ENCODE results near the gene TJP2. TPM values are rescaled to one million over a fixed set of nuclear protein-coding genes. Genes with fewer than 3 reads are reported as not detected.

Gene TJP2
- total RNA-seq, 1 experiment from 2014 or later: 155 TPM

DNA sequence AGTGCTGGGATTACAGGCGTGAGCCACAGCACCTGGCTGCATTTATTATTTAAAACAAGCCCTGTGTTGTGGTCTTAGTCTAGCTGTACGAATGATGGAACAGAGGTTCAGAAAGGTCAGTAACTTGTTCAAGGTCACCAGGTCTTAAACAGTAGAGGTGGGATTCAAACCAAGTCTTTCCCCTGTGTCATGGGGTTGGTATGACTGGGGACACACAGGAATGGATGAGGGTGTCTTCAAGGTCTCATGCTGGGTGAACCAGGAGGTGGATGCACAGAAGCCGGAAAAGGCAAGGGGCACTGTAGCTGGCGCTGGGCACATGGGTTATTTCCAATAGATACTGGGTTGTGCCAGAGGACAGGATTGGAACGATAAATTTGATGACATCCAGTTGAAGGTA lies 32.2 kb upstream of the TJP2 start:
- peak overlapping the region; percentile 70 for H3K27ac Mint-ChIP-seq
- ChIA-PET CTCF (no interaction called here), POLR2A (interaction anchor here (0.6 kb wide), 1 partner anchor 17 kb away, joined by 3 read pairs; no protein-coding TSS in a partner anchor)
- no peak for TF ChIP-seq NFE2L1 (CRISPR knock-in tag; IDR thresholded peaks at IDR 0.05)
- no peak for TF ChIP-seq ATF1 (CRISPR knock-in tag; IDR thresholded peaks at IDR 0.05)
- no peak for TF ChIP-seq NR3C1 (CRISPR knock-in tag; conservative IDR thresholded peaks at IDR 0.05; ENCODE audit: low read depth)
- TF ChIP-seq FOXK1 (CRISPR knock-in tag; IDR thresholded peaks at IDR 0.05): no peak
- TF ChIP-seq SMAD3 (CRISPR knock-in tag; IDR thresholded peaks at IDR 0.05; ENCODE audit: borderline replicate concordance): no peak
- no peak for TF ChIP-seq SP1 (CRISPR knock-in tag; conservative IDR thresholded peaks at IDR 0.05)
- TF ChIP-seq, protein P1, sequence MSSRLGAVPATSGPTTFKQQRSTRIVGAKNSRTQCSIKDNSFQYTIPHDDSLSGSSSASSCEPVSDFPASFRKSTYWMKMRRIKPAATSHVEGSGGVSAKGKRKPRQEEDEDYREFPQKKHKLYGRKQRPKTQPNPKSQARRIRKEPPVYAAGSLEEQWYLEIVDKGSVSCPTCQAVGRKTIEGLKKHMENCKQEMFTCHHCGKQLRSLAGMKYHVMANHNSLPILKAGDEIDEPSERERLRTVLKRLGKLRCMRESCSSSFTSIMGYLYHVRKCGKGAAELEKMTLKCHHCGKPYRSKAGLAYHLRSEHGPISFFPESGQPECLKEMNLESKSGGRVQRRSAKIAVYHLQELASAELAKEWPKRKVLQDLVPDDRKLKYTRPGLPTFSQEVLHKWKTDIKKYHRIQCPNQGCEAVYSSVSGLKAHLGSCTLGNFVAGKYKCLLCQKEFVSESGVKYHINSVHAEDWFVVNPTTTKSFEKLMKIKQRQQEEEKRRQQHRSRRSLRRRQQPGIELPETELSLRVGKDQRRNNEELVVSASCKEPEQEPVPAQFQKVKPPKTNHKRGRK (CRISPR knock-in tag; IDR thresholded peaks at IDR 0.05; ENCODE audit: borderline replicate concordance): no peak
- no peak for TF ChIP-seq ETV6 (CRISPR knock-in tag; IDR thresholded peaks at IDR 0.05)
- no peak for TF ChIP-seq ZNF219 (CRISPR knock-in tag; IDR thresholded peaks at IDR 0.05; ENCODE audit: borderline replicate concordance)
- TF ChIP-seq, protein P2, sequence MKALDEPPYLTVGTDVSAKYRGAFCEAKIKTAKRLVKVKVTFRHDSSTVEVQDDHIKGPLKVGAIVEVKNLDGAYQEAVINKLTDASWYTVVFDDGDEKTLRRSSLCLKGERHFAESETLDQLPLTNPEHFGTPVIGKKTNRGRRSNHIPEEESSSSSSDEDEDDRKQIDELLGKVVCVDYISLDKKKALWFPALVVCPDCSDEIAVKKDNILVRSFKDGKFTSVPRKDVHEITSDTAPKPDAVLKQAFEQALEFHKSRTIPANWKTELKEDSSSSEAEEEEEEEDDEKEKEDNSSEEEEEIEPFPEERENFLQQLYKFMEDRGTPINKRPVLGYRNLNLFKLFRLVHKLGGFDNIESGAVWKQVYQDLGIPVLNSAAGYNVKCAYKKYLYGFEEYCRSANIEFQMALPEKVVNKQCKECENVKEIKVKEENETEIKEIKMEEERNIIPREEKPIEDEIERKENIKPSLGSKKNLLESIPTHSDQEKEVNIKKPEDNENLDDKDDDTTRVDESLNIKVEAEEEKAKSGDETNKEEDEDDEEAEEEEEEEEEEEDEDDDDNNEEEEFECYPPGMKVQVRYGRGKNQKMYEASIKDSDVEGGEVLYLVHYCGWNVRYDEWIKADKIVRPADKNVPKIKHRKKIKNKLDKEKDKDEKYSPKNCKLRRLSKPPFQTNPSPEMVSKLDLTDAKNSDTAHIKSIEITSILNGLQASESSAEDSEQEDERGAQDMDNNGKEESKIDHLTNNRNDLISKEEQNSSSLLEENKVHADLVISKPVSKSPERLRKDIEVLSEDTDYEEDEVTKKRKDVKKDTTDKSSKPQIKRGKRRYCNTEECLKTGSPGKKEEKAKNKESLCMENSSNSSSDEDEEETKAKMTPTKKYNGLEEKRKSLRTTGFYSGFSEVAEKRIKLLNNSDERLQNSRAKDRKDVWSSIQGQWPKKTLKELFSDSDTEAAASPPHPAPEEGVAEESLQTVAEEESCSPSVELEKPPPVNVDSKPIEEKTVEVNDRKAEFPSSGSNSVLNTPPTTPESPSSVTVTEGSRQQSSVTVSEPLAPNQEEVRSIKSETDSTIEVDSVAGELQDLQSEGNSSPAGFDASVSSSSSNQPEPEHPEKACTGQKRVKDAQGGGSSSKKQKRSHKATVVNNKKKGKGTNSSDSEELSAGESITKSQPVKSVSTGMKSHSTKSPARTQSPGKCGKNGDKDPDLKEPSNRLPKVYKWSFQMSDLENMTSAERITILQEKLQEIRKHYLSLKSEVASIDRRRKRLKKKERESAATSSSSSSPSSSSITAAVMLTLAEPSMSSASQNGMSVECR (CRISPR knock-in tag; IDR thresholded peaks at IDR 0.05; ENCODE audit: borderline replicate concordance): no peak
- TF ChIP-seq ZNF263 (CRISPR knock-in tag; IDR thresholded peaks at IDR 0.05; ENCODE audit: low read depth): no peak
- no peak for TF ChIP-seq ZNF138 (CRISPR knock-in tag; conservative IDR thresholded peaks at IDR 0.05)
- TF ChIP-seq RELA (CRISPR knock-in tag; IDR thresholded peaks at IDR 0.05; ENCODE audit: borderline replicate concordance): no peak
- no peak for TF ChIP-seq ZNF317 (CRISPR knock-in tag; IDR thresholded peaks at IDR 0.05; ENCODE audit: borderline replicate concordance, low read depth)
- no peak for TF ChIP-seq ZNF121 (CRISPR knock-in tag; IDR thresholded peaks at IDR 0.05)
- TF ChIP-seq, protein P3, sequence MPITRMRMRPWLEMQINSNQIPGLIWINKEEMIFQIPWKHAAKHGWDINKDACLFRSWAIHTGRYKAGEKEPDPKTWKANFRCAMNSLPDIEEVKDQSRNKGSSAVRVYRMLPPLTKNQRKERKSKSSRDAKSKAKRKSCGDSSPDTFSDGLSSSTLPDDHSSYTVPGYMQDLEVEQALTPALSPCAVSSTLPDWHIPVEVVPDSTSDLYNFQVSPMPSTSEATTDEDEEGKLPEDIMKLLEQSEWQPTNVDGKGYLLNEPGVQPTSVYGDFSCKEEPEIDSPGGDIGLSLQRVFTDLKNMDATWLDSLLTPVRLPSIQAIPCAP (CRISPR knock-in tag; IDR thresholded peaks at IDR 0.05): no peak
- ATAC-seq (no peak), DNase-seq (ENCODE audit: low spot score) (no peak)
- no peak overlapping the region for H3K4me3 Mint-ChIP-seq
- H3K9me3 Mint-ChIP-seq: no peaks in the 10 kb centered on the region
- no peaks in the 10 kb centered on the region for H3K27me3 Mint-ChIP-seq (ENCODE audit: low read depth)
- H3K4me1 Mint-ChIP-seq: peaks cover 22% of the 10 kb centered on the region
- peaks cover 20% of the 10 kb centered on the region for H3K36me3 Mint-ChIP-seq

DNA sequence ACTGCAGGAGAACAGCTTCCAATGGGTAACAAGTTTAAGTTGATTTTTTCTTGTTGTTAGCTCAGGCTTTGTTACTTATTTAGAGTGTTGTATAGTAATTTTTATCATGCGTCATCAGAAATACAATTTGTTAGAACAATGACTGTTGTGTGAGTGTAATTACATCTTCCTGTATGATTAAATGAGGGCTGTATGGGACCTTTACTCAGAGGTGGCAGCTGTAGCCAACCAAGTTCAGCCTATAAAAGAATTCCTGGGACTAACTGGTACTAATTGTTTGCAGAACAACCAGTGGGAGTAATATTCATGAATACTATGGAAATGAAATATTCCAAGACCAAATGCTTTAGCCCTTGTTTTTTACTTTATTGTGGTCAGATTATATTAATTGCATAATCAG lies 30.8 kb upstream of the TJP2 start:
- Mint-ChIP-seq H3K9me3 (no peaks in the 10 kb centered on the region), H3K27me3 (ENCODE audit: low read depth) (no peaks in the 10 kb centered on the region), H3K36me3 (peaks cover 9% of the 10 kb centered on the region), H3K4me1 (peaks cover 21% of the 10 kb centered on the region), H3K4me3 (no peak overlapping the region), H3K27ac (peak overlapping the region; percentile 26; the same call in 1 of the 2 replicates)
- POLR2A ChIA-PET: no interaction called here
- ATAC-seq (no peak), DNase-seq (ENCODE audit: low spot score) (no peak)
- CTCF ChIA-PET: interaction anchor here (0.9 to 3.3 kb wide), 4 partner anchors 8 to 80 kb away, joined by 3 to 16 read pairs (median 4); no protein-coding TSS in a partner anchor
- TF ChIP-seq ZNF416 (CRISPR knock-in tag; IDR thresholded peaks at IDR 0.05) (no peak), NFATC4 (CRISPR knock-in tag; IDR thresholded peaks at IDR 0.05) (no peak), PRRX2 (CRISPR knock-in tag; IDR thresholded peaks at IDR 0.05) (no peak)
- TF ChIP-seq, protein P4, sequence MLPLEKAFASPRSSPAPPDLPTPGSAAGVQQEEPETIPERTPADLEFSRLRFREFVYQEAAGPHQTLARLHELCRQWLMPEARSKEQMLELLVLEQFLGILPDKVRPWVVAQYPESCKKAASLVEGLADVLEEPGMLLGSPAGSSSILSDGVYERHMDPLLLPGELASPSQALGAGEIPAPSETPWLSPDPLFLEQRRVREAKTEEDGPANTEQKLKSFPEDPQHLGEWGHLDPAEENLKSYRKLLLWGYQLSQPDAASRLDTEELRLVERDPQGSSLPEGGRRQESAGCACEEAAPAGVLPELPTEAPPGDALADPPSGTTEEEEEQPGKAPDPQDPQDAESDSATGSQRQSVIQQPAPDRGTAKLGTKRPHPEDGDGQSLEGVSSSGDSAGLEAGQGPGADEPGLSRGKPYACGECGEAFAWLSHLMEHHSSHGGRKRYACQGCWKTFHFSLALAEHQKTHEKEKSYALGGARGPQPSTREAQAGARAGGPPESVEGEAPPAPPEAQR (CRISPR knock-in tag; IDR thresholded peaks at IDR 0.05): no peak
- TF ChIP-seq, protein P5, sequence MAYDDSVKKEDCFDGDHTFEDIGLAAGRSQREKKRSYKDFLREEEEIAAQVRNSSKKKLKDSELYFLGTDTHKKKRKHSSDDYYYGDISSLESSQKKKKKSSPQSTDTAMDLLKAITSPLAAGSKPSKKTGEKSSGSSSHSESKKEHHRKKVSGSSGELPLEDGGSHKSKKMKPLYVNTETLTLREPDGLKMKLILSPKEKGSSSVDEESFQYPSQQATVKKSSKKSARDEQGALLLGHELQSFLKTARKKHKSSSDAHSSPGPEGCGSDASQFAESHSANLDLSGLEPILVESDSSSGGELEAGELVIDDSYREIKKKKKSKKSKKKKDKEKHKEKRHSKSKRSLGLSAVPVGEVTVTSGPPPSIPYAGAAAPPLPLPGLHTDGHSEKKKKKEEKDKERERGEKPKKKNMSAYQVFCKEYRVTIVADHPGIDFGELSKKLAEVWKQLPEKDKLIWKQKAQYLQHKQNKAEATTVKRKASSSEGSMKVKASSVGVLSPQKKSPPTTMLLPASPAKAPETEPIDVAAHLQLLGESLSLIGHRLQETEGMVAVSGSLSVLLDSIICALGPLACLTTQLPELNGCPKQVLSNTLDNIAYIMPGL (CRISPR knock-in tag; IDR thresholded peaks at IDR 0.05): no peak
- TF ChIP-seq, protein P6, sequence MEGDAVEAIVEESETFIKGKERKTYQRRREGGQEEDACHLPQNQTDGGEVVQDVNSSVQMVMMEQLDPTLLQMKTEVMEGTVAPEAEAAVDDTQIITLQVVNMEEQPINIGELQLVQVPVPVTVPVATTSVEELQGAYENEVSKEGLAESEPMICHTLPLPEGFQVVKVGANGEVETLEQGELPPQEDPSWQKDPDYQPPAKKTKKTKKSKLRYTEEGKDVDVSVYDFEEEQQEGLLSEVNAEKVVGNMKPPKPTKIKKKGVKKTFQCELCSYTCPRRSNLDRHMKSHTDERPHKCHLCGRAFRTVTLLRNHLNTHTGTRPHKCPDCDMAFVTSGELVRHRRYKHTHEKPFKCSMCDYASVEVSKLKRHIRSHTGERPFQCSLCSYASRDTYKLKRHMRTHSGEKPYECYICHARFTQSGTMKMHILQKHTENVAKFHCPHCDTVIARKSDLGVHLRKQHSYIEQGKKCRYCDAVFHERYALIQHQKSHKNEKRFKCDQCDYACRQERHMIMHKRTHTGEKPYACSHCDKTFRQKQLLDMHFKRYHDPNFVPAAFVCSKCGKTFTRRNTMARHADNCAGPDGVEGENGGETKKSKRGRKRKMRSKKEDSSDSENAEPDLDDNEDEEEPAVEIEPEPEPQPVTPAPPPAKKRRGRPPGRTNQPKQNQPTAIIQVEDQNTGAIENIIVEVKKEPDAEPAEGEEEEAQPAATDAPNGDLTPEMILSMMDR (IDR thresholded peaks at IDR 0.05): no peak
- TF ChIP-seq, protein P7, sequence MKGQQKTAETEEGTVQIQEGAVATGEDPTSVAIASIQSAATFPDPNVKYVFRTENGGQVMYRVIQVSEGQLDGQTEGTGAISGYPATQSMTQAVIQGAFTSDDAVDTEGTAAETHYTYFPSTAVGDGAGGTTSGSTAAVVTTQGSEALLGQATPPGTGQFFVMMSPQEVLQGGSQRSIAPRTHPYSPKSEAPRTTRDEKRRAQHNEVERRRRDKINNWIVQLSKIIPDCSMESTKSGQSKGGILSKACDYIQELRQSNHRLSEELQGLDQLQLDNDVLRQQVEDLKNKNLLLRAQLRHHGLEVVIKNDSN (CRISPR knock-in tag; IDR thresholded peaks at IDR 0.05): no peak
- TF ChIP-seq, protein P8, sequence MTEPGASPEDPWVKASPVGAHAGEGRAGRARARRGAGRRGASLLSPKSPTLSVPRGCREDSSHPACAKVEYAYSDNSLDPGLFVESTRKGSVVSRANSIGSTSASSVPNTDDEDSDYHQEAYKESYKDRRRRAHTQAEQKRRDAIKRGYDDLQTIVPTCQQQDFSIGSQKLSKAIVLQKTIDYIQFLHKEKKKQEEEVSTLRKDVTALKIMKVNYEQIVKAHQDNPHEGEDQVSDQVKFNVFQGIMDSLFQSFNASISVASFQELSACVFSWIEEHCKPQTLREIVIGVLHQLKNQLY (CRISPR knock-in tag; IDR thresholded peaks at IDR 0.05): no peak
